ENCODE results near the gene TMCC1. TPM values are rescaled to one million over a fixed set of nuclear protein-coding genes. Genes with fewer than 3 reads are reported as not detected.
A peak's percentile ranks its signal among the peaks of the same experiment; 100 is the strongest.

The TMCC1 gene
- total and polyA plus RNA-seq, 4 donors: 10.2 to 60.0 (median 11.0) TPM

GRCh38 chr3:129764090-129764489 is 129.4 kb downstream of the TMCC1 start (continued):
- TF ChIP-seq HNF4G (IDR thresholded peaks at IDR 0.05): peak; percentile 37
- peak in 1 of 2 donors; percentile 22 for TF ChIP-seq GABPA (IDR thresholded peaks at IDR 0.05 in 1 of 2, conservative IDR thresholded peaks at IDR 0.05 in 1 of 2)
- peak; percentile 85 for TF ChIP-seq YY1 (IDR thresholded peaks at IDR 0.05)
- TF ChIP-seq RXRA (IDR thresholded peaks at IDR 0.05): peak; percentile 32 to 65

GRCh38 chr3:129758785-129759320 is 134.7 kb downstream of the TMCC1 start:
- no peak for DNase-seq (ENCODE audit: low spot score)
- no peak overlapping the region for H3K27ac ChIP-seq (ENCODE audit: low read depth in 1 of 2, low read length in 2 of 2)
- H3K9ac ChIP-seq (ENCODE audit: low read depth in 1 of 2, low read length in 2 of 2): no peak overlapping the region
- H3K4me3 ChIP-seq (ENCODE audit: low read depth in 1 of 3, low read length in 3 of 3): no peak overlapping the region
- 82% methylated on average over 1 of the region's 1 CpG for WGBS
- TF ChIP-seq RXRA (IDR thresholded peaks at IDR 0.05): no peak
- TF ChIP-seq RAD21 (IDR thresholded peaks at IDR 0.05): no peak
- no peak for TF ChIP-seq EGR1 (IDR thresholded peaks at IDR 0.05; ENCODE audit: low read depth in 2 of 2)
- no peak for TF ChIP-seq JUND (IDR thresholded peaks at IDR 0.05)
- TF ChIP-seq ATF3 (IDR thresholded peaks at IDR 0.05): no peak
- TF ChIP-seq GABPA (IDR thresholded peaks at IDR 0.05 in 1 of 2, conservative IDR thresholded peaks at IDR 0.05 in 1 of 2): no peak
- no peaks in the 10 kb centered on the region for H3K9me3 ChIP-seq (ENCODE audit: control insufficient read depth in 4 of 4, low read length in 3 of 4)
- no peaks in the 10 kb centered on the region for H3K4me1 ChIP-seq (ENCODE audit: control insufficient read depth in 4 of 4, insufficient read depth in 4 of 4, low read length in 3 of 4)
- H3K36me3 ChIP-seq (ENCODE audit: control insufficient read depth in 4 of 4, insufficient read depth in 3 of 4, low read depth in 1 of 4, low read length in 3 of 4): no peaks in the 10 kb centered on the region
- no peaks in the 10 kb centered on the region for H3K27me3 ChIP-seq (ENCODE audit: control insufficient read depth in 4 of 4, insufficient read depth in 4 of 4, low read length in 3 of 4)

DNA sequence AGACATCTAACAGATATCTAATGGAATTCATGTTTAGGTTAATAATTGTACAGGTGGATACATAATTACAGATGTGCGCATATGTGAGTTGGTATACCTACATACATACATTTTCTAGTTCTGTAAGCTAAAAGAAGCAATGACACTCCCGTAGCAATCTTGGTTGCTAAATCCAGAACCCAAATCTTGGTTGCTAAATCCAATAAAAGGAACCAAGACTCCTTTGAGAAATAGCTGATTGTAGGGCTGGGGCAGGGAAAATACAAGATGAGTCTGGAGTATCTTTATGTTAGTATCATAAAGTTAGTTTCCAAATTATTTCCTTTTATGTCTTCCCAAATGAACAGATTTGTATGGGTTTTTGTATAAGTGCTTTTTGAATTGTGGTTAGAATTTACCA is 135.2 kb downstream of the TMCC1 start:
- Histone ChIP-seq H3K27me3 (ENCODE audit: control insufficient read depth in 4 of 4, insufficient read depth in 4 of 4, low read length in 3 of 4) (no peaks in the 10 kb centered on the region), H3K27ac (ENCODE audit: low read depth in 1 of 2, low read length in 2 of 2) (no peak overlapping the region), H3K36me3 (ENCODE audit: control insufficient read depth in 4 of 4, insufficient read depth in 3 of 4, low read depth in 1 of 4, low read length in 3 of 4) (no peaks in the 10 kb centered on the region), H3K4me3 (ENCODE audit: low read depth in 1 of 3, low read length in 3 of 3) (no peak overlapping the region), H3K9me3 (ENCODE audit: control insufficient read depth in 4 of 4, low read length in 3 of 4) (no peaks in the 10 kb centered on the region), H3K9ac (ENCODE audit: low read depth in 1 of 2, low read length in 2 of 2) (no peak overlapping the region), H3K4me1 (ENCODE audit: control insufficient read depth in 4 of 4, insufficient read depth in 4 of 4, low read length in 3 of 4) (no peaks in the 10 kb centered on the region)
- DNase-seq (ENCODE audit: low spot score): no peak
- 93% methylated on average over 2 of the region's 2 CpGs for WGBS
- TF ChIP-seq EGR1 (IDR thresholded peaks at IDR 0.05; ENCODE audit: low read depth in 2 of 2): no peak
- TF ChIP-seq, protein P1, sequence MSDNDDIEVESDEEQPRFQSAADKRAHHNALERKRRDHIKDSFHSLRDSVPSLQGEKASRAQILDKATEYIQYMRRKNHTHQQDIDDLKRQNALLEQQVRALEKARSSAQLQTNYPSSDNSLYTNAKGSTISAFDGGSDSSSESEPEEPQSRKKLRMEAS (IDR thresholded peaks at IDR 0.05): no peak
- TF ChIP-seq FOXA2 (IDR thresholded peaks at IDR 0.05): no peak
- TF ChIP-seq GABPA (IDR thresholded peaks at IDR 0.05 in 1 of 2, conservative IDR thresholded peaks at IDR 0.05 in 1 of 2): no peak
- no peak for TF ChIP-seq NR2F2 (IDR thresholded peaks at IDR 0.05)
- TF ChIP-seq RXRA (IDR thresholded peaks at IDR 0.05): no peak
- TF ChIP-seq FOXA1 (IDR thresholded peaks at IDR 0.05): no peak
- TF ChIP-seq, protein P2, sequence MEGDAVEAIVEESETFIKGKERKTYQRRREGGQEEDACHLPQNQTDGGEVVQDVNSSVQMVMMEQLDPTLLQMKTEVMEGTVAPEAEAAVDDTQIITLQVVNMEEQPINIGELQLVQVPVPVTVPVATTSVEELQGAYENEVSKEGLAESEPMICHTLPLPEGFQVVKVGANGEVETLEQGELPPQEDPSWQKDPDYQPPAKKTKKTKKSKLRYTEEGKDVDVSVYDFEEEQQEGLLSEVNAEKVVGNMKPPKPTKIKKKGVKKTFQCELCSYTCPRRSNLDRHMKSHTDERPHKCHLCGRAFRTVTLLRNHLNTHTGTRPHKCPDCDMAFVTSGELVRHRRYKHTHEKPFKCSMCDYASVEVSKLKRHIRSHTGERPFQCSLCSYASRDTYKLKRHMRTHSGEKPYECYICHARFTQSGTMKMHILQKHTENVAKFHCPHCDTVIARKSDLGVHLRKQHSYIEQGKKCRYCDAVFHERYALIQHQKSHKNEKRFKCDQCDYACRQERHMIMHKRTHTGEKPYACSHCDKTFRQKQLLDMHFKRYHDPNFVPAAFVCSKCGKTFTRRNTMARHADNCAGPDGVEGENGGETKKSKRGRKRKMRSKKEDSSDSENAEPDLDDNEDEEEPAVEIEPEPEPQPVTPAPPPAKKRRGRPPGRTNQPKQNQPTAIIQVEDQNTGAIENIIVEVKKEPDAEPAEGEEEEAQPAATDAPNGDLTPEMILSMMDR (IDR thresholded peaks at IDR 0.05; ENCODE audit: low read depth, low read length, missing input control): no peak
- no peak for TF ChIP-seq RAD21 (IDR thresholded peaks at IDR 0.05)
- TF ChIP-seq, protein P3, sequence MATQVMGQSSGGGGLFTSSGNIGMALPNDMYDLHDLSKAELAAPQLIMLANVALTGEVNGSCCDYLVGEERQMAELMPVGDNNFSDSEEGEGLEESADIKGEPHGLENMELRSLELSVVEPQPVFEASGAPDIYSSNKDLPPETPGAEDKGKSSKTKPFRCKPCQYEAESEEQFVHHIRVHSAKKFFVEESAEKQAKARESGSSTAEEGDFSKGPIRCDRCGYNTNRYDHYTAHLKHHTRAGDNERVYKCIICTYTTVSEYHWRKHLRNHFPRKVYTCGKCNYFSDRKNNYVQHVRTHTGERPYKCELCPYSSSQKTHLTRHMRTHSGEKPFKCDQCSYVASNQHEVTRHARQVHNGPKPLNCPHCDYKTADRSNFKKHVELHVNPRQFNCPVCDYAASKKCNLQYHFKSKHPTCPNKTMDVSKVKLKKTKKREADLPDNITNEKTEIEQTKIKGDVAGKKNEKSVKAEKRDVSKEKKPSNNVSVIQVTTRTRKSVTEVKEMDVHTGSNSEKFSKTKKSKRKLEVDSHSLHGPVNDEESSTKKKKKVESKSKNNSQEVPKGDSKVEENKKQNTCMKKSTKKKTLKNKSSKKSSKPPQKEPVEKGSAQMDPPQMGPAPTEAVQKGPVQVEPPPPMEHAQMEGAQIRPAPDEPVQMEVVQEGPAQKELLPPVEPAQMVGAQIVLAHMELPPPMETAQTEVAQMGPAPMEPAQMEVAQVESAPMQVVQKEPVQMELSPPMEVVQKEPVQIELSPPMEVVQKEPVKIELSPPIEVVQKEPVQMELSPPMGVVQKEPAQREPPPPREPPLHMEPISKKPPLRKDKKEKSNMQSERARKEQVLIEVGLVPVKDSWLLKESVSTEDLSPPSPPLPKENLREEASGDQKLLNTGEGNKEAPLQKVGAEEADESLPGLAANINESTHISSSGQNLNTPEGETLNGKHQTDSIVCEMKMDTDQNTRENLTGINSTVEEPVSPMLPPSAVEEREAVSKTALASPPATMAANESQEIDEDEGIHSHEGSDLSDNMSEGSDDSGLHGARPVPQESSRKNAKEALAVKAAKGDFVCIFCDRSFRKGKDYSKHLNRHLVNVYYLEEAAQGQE (IDR thresholded peaks at IDR 0.05): no peak
- TF ChIP-seq TAF1 (conservative IDR thresholded peaks at IDR 0.05): no peak
- TF ChIP-seq ZBTB33 (IDR thresholded peaks at IDR 0.05): no peak
- TF ChIP-seq JUND (IDR thresholded peaks at IDR 0.05): no peak
- TF ChIP-seq HNF4G (IDR thresholded peaks at IDR 0.05): no peak
- no peak for TF ChIP-seq ATF3 (IDR thresholded peaks at IDR 0.05)
- TF ChIP-seq YY1 (IDR thresholded peaks at IDR 0.05): no peak

All from liver (tissue), 9 donors.